Measurements from ENCODE around the gene RAP1A. TPM values are rescaled to one million over a fixed set of nuclear protein-coding genes. Genes with fewer than 3 reads are reported as not detected.

RAP1A gene
- total and polyA plus RNA-seq, 12 donors, result 64.2 to 120 (median 99.7) TPM

- WGBS, 2 donors, result 52 to 61% methylated on average over 5 of the region's 5 CpGs
- ATAC-seq (peak in 7 of 8 donors; percentile 67 to 75 (median 70)), DNase-seq (peak in 1 of 2 donors; percentile 41)
- no peaks in the 10 kb centered on the region for H3K9me3 ChIP-seq
- H3K36me3 ChIP-seq, result peaks cover 0 to 5% (median 0%) of the 10 kb centered on the region in 9 donors
- intact Hi-C loops (cut with DNase I), result loop anchor here in 7 of 10 donors (1.0 to 5.0 kb wide), 3 partner anchors 148 to 149 kb away; no protein-coding TSS in a partner anchor
- no peak overlapping the region for H3K4me3 ChIP-seq
- peak overlapping the region in 2 of 10 donors; percentile 16 to 22 for H3K27ac ChIP-seq
- peak; percentile 31 to 81 (median 67) for TF ChIP-seq CTCF (IDR thresholded peaks at IDR 0.05)
- no peaks in the 10 kb centered on the region for H3K27me3 ChIP-seq
- H3K4me1 ChIP-seq, result peaks cover 0 to 80% (median 33%) of the 10 kb centered on the region in 9 donors
Measured at GRCh38 chr1:111656086-111657017, 36.8 kb downstream of the RAP1A start.

- TF ChIP-seq CTCF (IDR thresholded peaks at IDR 0.05), result no peak
- DNase-seq (no peak), ATAC-seq (no peak)
- no peak overlapping the region for H3K4me3 ChIP-seq
- no peak overlapping the region for H3K27ac ChIP-seq
- no peaks in the 10 kb centered on the region for H3K27me3 ChIP-seq
- peaks cover 0 to 75% (median 34%) of the 10 kb centered on the region in 9 donors for H3K4me1 ChIP-seq
- intact Hi-C loops (cut with DNase I), result loop anchor here in 3 of 10 donors (2.0 to 5.0 kb wide), 2 partner anchors 151 to 176 kb away; no protein-coding TSS in a partner anchor
- H3K9me3 ChIP-seq, result no peaks in the 10 kb centered on the region
- H3K36me3 ChIP-seq, result no peaks in the 10 kb centered on the region
- 82 to 85% methylated on average over 5 of the region's 5 CpGs for WGBS, 2 donors
Measured at GRCh38 chr1:111658622-111659021, 39.0 kb downstream of the RAP1A start.

GRCh38 chr1:111660204-111661150 lies 40.9 kb downstream of the RAP1A start:
- 52 to 65% methylated on average over 5 of the region's 5 CpGs for WGBS, 2 donors
- intact Hi-C loops (cut with DNase I), result loop anchor here in 1 of 10 donors (5.0 kb wide), 1 partner anchor 38 kb away; no protein-coding TSS in a partner anchor
- no peaks in the 10 kb centered on the region for H3K9me3 ChIP-seq
- H3K4me1 ChIP-seq, result peaks cover 6 to 78% (median 47%) of the 10 kb centered on the region in 9 donors
- H3K4me3 ChIP-seq, result no peak overlapping the region
- no peak for TF ChIP-seq CTCF (IDR thresholded peaks at IDR 0.05)
- no peaks in the 10 kb centered on the region for H3K36me3 ChIP-seq
- ATAC-seq (peak in 2 of 8 donors; percentile 40 to 68), DNase-seq (no peak)
- peak overlapping the region in 1 of 10 donors; percentile 28 for H3K27ac ChIP-seq
- no peaks in the 10 kb centered on the region for H3K27me3 ChIP-seq
